Activated CD8-positive, alpha-beta memory T cell treated with anti-CD3 and anti-CD28 coated beads for 48 hours (primary cell): ENCODE results near the gene NOTCH1.
"Not testable (repeated sequence)": the region's sequence is repeated elsewhere in the genome, so short reads cannot be mapped to it uniquely, and the experiment has no call there.

Source experiments
- DNase-seq, 3 experiments: peaks; one replicate each; pipeline ENCODE4 v3.0.0-alpha.2; 2020; ENCODE audit warnings: low read depth in 2 of 3, low spot score in 2 of 3

The NOTCH1 gene

DNA sequence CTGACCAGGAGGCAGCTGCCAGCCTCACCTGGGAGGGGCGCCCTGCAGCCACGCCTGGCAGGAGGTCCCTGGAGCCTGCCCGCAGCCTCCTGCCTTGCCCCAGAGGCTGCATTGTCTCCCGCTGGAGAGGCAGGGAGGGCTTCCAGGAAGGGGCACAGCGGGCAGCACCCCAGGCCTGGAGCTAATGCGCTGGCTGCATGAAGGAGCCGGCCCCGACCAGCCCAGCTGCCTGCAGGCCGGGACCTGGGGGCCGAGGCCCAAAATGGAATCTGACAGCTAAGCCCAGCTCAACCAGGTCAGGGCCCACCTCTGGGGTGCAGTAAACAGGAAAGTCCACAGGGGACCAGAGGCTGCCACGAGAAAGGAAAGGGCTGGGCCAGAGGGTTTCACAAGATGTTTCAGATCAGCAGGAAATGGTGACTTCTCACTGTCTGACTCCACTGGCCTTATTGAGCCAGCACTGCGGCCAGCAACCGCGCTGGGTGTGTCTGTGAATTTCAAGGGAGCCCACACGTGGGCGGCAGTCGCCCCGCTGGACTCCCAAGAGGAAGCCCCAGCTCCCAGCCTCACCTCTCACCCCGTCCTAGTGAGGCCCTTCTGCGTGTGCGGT is 18.6 kb upstream of the NOTCH1 start:
- no peak for DNase-seq

- DNase-seq, result no peak
These were observed 17.9 kb upstream of the NOTCH1 start for GRCh38 chr9:136563646-136564325.

GRCh38 chr9:136562746-136563495 is 17.1 kb upstream of the NOTCH1 start:
- DNase-seq, result no peak

- no peak for DNase-seq
These were observed 15.9 kb upstream of the NOTCH1 start for GRCh38 chr9:136561779-136562178.

- no peak for DNase-seq
These were observed 14.7 kb upstream of the NOTCH1 start for GRCh38 chr9:136560586-136560985.

GRCh38 chr9:136559371-136559770 is 13.5 kb upstream of the NOTCH1 start:
- DNase-seq, result not testable (repeated sequence)

- not testable (repeated sequence) for DNase-seq
These were observed 13.0 kb upstream of the NOTCH1 start for GRCh38 chr9:136558846-136559245.

DNA sequence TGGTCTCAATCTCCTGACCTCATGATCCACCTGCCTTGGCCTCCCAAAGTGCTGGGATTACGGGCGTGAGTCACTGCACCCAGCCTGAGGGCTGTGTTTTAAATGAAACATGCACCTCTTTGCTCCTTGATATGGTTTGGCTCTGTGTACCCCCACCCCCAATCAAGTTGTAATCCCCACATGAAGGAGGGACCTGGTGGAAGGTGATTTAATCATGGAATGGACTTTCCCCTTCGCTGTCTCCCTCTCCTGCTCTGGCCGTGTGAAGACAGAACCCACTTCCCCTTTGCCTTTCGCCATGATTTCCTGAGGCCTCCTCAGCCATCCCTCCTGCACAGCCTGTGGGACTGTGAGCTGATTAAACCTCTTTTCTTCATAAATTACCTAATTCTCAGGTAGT is 12.5 kb upstream of the NOTCH1 start:
- DNase-seq, result no peak

DNA sequence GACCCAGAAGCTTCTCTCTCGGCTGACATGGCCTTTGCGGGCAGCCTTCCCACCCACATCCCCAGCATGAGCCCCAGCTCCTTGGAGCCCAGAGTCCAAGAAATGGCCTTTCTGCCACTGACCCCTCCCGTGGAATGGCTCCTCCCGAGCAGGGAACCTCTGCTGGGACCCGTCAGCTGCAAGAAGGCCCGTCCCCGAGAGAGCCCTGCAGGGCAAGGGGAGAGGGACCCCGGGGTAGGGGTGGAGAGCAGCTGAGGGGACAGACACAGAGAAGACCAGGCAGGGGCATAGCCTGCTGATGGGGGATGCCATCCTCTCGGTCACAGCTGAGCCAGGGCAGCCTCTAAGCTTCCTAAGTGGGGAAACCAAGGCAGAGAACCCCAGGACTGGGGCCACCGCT is 11.2 kb upstream of the NOTCH1 start:
- no peak for DNase-seq

DNA sequence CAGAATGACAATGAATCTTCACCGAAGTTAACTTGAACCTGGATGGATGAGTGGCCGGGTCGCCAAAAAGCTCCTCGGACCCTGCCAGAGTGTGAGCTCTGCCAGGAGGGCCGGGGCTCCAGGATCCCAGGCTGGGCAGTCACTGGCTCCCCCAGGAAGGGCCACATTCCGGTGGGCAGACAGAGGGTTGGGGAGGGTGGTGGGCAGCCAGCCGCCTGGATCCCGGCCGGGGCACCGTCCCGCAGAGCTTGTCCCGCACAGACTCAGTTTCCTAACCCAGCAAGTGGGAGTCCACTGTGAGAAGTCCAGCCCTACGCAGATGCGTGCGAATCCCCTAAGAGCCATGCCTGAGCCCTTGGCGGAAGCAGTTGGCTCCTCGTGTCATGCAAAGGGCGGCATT is 10.3 kb upstream of the NOTCH1 start:
- DNase-seq, result no peak

GRCh38 chr9:136554870-136555269 is 9.0 kb upstream of the NOTCH1 start:
- DNase-seq, result no peak

DNA sequence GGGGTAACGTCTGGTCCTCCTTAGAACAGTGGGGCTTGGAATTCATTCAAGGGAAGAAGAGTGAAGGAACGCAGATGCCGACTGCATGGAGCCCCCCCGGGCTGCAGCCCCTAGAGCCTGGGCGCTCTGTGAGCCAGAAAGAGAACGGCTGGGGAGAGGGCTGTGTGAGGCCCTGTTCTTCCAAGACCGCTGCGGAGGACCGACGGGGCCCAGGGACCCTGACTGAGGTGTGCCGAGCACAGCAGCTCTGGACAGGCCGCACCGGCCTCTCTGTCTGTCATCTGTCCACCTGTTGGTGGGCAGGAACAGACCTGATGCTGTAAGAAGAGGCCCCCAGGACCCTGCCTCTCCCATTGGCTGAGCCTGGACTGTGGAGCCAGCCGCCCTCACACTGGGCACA is 7.7 kb upstream of the NOTCH1 start:
- DNase-seq, result no peak

DNA sequence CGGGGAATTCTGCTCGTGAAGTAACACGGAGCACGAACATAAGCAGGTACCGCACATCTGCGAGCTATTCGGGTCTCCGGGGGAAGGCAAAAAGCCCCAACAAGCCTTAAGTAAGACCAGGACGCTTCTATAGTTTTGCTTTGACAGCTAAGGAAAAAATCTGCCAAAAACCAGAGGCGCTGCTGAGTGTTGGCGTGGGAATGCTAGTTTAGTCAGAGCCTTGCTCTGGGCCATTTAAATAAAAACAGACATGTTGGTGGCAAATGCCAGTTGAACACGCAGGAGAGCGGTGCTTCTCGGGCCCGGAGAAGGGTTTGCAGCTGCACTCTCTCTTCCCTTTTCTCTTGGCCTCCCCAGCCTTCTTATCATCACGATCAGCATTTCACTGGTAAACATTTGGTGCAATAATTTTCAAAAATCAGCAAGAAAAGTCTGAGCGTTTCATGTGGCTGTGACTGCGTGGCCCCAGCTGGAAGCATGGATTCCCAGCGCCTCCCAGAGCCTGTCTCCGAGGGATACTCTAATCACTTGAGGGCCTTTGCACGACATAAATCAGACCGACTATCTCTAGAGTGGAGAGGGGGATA is 6.4 kb upstream of the NOTCH1 start:
- no peak for DNase-seq

GRCh38 chr9:136551401-136552116 is 5.7 kb upstream of the NOTCH1 start:
- DNase-seq, result no peak

DNA sequence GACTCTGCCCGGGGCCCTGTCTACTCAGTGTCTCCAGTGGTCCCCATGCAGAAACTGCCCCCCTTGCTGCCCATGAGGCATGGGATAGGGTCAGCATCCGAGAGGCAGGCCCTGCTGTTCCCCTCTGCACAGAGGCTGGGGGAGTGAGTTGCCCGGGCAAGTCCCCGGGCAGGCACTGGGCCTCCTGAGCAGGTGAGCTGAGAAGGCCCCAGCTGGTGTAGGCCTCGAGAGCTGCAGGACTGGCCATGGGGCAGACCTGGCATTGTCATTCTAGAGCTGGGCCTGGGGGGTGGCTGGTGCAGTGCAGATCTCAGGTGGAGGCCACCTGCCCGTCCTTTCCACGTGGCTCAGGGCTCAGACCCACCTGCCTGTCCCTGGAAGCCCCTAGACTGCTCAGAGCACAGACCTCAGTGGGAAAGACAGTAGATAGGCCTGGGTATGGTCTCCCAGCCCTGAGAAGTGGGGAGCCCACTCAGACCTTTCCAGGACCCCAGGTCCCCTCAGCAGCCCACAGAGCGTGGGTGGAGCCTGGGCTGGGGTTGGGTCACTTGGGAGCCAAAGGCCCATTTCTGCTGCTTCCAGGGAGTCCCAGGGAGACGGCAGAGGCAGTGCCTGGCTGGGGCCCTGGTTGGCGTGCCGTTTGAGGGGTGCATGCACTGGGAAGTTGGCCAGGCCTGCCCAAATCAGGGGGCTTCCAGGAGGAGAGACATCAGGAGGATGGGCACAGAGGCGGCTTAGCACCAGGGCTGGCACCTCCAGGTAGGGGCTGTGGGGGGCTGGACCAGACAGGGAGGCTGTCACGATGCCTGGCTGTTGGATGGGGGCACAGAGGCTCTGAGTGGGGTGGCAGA is 4.8 kb upstream of the NOTCH1 start:
- DNase-seq, result no peak

DNA sequence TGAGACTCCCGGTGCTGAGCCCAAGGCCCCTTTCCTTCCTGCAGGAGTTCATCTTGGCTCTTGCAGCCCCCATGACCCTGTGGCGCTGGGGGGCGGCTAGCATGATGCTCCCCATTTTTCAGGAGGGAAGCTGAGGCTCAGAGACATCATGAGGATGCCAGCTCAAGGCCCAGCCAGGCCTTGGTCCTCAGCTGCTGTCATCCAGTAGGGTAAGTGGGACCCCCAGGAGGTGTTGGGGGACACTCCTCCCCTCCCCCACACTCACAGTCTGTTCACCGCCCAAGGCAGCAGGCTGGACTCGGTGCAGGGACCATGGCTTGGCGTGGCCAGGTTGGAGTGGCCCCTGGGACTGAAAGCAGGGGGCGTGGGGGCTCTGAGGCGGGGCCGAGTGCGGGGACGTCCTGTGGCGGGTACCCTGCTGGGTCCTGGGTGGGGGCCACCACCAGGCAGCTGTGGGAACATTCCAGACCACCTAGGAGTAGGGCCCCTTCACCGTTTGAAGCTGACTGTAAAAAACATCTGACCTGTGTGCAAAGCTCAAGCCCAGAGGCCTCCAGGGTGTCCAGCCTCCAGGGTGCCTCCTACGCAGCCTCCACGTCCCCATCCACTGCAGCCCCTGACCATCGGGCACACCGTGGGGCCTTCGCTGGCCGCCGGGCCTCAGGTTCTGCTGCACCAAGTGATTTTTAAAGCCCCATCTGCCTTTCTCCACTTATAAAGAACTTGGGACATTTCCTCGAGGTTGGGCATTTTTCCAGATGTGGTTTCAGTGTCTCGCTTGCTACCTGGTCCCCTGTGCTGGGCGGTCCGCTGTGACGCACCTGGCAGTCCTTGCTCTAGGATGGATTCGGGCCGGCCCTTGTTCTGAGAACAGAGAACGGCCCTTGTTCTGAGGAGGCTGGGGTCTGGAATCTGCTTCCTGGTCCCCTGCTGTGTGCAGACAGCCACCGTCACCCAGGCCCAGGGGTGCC is 3.4 kb upstream of the NOTCH1 start:
- no peak for DNase-seq

- DNase-seq, result no peak
These were observed 1.8 kb upstream of the NOTCH1 start for GRCh38 chr9:136547508-136548215.

- no peak for DNase-seq
These were observed 1.1 kb upstream of the NOTCH1 start for GRCh38 chr9:136546697-136547501.
